ENCODE measurements around the gene TESMIN. TPM values are rescaled to one million over a fixed set of nuclear protein-coding genes. Genes with fewer than 3 reads are reported as not detected.

The TESMIN gene
- total RNA-seq, 1 experiment from 2014 or later, result 24.8 TPM

DNA sequence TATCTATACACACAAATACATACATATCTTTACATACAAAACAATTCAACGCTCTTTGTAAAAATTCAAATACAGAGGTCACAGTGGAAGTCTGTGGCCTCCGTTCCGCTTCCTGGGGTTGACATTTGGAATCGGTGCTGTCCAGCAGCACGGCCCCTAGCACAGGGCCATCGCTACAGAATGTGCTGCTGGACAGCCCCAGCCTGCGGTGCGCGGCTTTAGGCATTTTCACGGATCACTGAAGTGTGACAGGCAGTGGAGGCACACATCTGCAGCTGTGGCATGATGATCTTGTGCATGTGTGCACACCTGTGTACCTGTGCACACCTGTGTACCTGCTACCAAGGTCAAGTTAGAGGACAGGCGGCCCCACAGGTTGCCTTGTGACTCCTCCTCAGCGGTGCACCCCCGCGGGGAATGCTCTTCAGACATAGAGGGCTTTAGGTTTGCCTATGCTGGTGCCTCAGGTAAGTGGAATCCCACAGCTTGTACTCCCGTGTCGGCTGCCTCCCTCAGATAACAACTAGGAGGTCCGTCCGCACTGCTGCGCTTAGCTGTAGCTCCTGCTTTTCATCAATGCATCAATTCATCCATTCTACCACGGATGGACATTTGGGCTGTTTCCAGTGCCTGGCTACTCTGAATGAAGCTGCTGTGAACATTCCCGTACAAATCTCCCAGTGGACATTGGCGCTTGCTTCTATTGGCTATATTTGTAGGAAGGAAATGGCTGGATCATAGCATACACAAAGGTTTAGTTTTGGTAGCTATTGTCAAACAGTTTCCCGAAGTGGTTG is 37.1 kb downstream of the TESMIN start:
- H4K20me1 ChIP-seq (ENCODE audit: insufficient read depth), result no peaks in the 10 kb centered on the region
- RAD21 ChIA-PET (ENCODE audit: low non-redundant PET in 1 of 2, low total read pairs in 2 of 2, uncharacterized antibody in 2 of 2, unreplicated experiment in 2 of 2), result no interaction called here
- no peaks in the 10 kb centered on the region for H3K79me2 ChIP-seq (ENCODE audit: insufficient read depth, low read length)
- CTCF ChIA-PET, result no interaction called here
- intact Hi-C loops (cut with micrococcal nuclease), result no loop called here
- BruUV-seq (replicated peaks), result no TSS peak
- H3K27me3 ChIP-seq (ENCODE audit: insufficient read depth, low read length), result no peaks in the 10 kb centered on the region
- no peak for DNase-seq (ENCODE audit: low read depth, low spot score)
- no peak overlapping the region for H3K27ac ChIP-seq (ENCODE audit: low read depth, low read length)
- ATAC-seq, result no peak
- H3K9me2 ChIP-seq (ENCODE audit: insufficient read depth), result no peaks in the 10 kb centered on the region
- H3K4me3 ChIP-seq (replicated peaks in 1 of 2; ENCODE audit: low read depth in 1 of 2, low read length in 2 of 2), result no peak overlapping the region
- no peak overlapping the region for H3K9ac ChIP-seq (ENCODE audit: low read length)
- H3K4me2 ChIP-seq (ENCODE audit: low read length), result no peak overlapping the region
- no peaks in the 10 kb centered on the region for H3K36me3 ChIP-seq (ENCODE audit: control insufficient read depth in 1 of 2, insufficient read depth in 2 of 2, low read length in 2 of 2)
- TF ChIP-seq EZH2 (IDR thresholded peaks at IDR 0.05), result no peak
- no peak for TF ChIP-seq CEBPB (IDR thresholded peaks at IDR 0.05; ENCODE audit: low read depth)
- no peak for TF ChIP-seq YY1 (IDR thresholded peaks at IDR 0.05; ENCODE audit: extremely low read depth, insufficient replicate concordance, low read depth, low read length)
- TF ChIP-seq SIN3A (IDR thresholded peaks at IDR 0.05; ENCODE audit: low read depth), result no peak
- no peak for TF ChIP-seq SP1 (IDR thresholded peaks at IDR 0.05; ENCODE audit: low read depth)
- TF ChIP-seq ZFX (IDR thresholded peaks at IDR 0.05), result no peak
- no peak for TF ChIP-seq POLR2A (IDR thresholded peaks at IDR 0.05; ENCODE audit: borderline replicate concordance, extremely low read depth, insufficient read depth, insufficient read length)
- no peak for TF ChIP-seq SRF (IDR thresholded peaks at IDR 0.05; ENCODE audit: low read depth)
- TF ChIP-seq ELF1 (IDR thresholded peaks at IDR 0.05; ENCODE audit: borderline replicate concordance, low read depth), result no peak
- no peak for TF ChIP-seq ZNF274 (IDR thresholded peaks at IDR 0.05; ENCODE audit: low read depth, low read length)
- no peak for TF ChIP-seq TCF7L2 (IDR thresholded peaks at IDR 0.05; ENCODE audit: borderline replicate concordance, extremely low read depth, insufficient read depth, insufficient read length)
- TF ChIP-seq, protein P1, sequence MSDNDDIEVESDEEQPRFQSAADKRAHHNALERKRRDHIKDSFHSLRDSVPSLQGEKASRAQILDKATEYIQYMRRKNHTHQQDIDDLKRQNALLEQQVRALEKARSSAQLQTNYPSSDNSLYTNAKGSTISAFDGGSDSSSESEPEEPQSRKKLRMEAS (IDR thresholded peaks at IDR 0.05), result no peak
- TF ChIP-seq, protein P2, sequence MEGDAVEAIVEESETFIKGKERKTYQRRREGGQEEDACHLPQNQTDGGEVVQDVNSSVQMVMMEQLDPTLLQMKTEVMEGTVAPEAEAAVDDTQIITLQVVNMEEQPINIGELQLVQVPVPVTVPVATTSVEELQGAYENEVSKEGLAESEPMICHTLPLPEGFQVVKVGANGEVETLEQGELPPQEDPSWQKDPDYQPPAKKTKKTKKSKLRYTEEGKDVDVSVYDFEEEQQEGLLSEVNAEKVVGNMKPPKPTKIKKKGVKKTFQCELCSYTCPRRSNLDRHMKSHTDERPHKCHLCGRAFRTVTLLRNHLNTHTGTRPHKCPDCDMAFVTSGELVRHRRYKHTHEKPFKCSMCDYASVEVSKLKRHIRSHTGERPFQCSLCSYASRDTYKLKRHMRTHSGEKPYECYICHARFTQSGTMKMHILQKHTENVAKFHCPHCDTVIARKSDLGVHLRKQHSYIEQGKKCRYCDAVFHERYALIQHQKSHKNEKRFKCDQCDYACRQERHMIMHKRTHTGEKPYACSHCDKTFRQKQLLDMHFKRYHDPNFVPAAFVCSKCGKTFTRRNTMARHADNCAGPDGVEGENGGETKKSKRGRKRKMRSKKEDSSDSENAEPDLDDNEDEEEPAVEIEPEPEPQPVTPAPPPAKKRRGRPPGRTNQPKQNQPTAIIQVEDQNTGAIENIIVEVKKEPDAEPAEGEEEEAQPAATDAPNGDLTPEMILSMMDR (IDR thresholded peaks at IDR 0.05 in 2 of 3, conservative IDR thresholded peaks at IDR 0.05 in 1 of 3; ENCODE audit: borderline replicate concordance in 1 of 3, insufficient read depth in 1 of 3, low read depth in 2 of 3, low read length in 2 of 3), result no peak
- no peak for TF ChIP-seq POLR2AphosphoS5 (IDR thresholded peaks at IDR 0.05; ENCODE audit: low read depth, low read length)
- TF ChIP-seq RAD21 (IDR thresholded peaks at IDR 0.05; ENCODE audit: low read depth), result no peak
- TF ChIP-seq, protein P3, sequence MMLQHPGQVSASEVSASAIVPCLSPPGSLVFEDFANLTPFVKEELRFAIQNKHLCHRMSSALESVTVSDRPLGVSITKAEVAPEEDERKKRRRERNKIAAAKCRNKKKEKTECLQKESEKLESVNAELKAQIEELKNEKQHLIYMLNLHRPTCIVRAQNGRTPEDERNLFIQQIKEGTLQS (IDR thresholded peaks at IDR 0.05), result no peak
- TF ChIP-seq EGR1 (IDR thresholded peaks at IDR 0.05; ENCODE audit: low read depth), result no peak
- TF ChIP-seq, protein P4, sequence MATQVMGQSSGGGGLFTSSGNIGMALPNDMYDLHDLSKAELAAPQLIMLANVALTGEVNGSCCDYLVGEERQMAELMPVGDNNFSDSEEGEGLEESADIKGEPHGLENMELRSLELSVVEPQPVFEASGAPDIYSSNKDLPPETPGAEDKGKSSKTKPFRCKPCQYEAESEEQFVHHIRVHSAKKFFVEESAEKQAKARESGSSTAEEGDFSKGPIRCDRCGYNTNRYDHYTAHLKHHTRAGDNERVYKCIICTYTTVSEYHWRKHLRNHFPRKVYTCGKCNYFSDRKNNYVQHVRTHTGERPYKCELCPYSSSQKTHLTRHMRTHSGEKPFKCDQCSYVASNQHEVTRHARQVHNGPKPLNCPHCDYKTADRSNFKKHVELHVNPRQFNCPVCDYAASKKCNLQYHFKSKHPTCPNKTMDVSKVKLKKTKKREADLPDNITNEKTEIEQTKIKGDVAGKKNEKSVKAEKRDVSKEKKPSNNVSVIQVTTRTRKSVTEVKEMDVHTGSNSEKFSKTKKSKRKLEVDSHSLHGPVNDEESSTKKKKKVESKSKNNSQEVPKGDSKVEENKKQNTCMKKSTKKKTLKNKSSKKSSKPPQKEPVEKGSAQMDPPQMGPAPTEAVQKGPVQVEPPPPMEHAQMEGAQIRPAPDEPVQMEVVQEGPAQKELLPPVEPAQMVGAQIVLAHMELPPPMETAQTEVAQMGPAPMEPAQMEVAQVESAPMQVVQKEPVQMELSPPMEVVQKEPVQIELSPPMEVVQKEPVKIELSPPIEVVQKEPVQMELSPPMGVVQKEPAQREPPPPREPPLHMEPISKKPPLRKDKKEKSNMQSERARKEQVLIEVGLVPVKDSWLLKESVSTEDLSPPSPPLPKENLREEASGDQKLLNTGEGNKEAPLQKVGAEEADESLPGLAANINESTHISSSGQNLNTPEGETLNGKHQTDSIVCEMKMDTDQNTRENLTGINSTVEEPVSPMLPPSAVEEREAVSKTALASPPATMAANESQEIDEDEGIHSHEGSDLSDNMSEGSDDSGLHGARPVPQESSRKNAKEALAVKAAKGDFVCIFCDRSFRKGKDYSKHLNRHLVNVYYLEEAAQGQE (IDR thresholded peaks at IDR 0.05; ENCODE audit: low read depth), result no peak
- TF ChIP-seq, protein P5, sequence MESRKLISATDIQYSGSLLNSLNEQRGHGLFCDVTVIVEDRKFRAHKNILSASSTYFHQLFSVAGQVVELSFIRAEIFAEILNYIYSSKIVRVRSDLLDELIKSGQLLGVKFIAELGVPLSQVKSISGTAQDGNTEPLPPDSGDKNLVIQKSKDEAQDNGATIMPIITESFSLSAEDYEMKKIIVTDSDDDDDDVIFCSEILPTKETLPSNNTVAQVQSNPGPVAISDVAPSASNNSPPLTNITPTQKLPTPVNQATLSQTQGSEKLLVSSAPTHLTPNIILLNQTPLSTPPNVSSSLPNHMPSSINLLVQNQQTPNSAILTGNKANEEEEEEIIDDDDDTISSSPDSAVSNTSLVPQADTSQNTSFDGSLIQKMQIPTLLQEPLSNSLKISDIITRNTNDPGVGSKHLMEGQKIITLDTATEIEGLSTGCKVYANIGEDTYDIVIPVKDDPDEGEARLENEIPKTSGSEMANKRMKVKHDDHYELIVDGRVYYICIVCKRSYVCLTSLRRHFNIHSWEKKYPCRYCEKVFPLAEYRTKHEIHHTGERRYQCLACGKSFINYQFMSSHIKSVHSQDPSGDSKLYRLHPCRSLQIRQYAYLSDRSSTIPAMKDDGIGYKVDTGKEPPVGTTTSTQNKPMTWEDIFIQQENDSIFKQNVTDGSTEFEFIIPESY (IDR thresholded peaks at IDR 0.05; ENCODE audit: extremely low read depth, insufficient replicate concordance, low read length), result no peak
- TF ChIP-seq EZH2phosphoT487 (IDR thresholded peaks at IDR 0.05; ENCODE audit: borderline replicate concordance), result no peak
- H3K4me1 ChIP-seq (ENCODE audit: control insufficient read depth in 1 of 2, insufficient read depth in 2 of 2, low read length in 2 of 2), result no peaks in the 10 kb centered on the region
- POLR2A ChIA-PET, result no interaction called here
- H2AFZ ChIP-seq (ENCODE audit: low read depth, low read length, poor library complexity, severe bottlenecking), result no peak overlapping the region
- no peaks in the 10 kb centered on the region for H3K9me3 ChIP-seq (ENCODE audit: control insufficient read depth in 1 of 2, insufficient read depth in 1 of 2, low read depth in 1 of 2, low read length in 2 of 2)
